Activated CD4-positive, alpha-beta T cell treated with anti-CD3 and anti-CD28 coated beads, Interleukin-2, amount 50 U/mL, for 4 hours (primary cell): Measurements from ENCODE around the gene GRID2IP.
A peak's percentile ranks its signal among the peaks of the same experiment; 100 is the strongest.

ENCODE experiments used
- DNase-seq, 2 experiments: peaks; one replicate each; pipeline ENCODE4 v3.0.0-alpha.2; 2020

The GRID2IP gene

DNA sequence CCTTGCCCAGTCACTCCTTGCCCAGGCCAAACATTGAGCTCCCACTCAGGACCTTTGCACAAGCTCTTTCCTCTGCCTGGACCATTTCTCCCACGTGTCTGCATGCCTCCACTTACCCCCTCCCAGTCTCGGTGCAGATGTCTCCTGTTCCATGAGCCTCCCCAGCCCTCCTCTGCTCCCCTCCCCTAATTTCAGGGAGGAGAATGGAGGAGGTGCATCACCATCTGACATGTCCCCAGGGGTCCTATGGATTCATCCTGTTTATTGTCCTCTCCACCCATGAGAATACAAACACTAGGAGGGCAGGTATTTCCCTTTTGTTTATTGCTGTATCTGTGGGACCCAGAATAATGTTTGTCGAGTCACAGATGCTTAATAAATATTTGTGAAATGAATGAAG, 8.6 kb upstream of the GRID2IP start:
- DNase-seq = no peak

DNA sequence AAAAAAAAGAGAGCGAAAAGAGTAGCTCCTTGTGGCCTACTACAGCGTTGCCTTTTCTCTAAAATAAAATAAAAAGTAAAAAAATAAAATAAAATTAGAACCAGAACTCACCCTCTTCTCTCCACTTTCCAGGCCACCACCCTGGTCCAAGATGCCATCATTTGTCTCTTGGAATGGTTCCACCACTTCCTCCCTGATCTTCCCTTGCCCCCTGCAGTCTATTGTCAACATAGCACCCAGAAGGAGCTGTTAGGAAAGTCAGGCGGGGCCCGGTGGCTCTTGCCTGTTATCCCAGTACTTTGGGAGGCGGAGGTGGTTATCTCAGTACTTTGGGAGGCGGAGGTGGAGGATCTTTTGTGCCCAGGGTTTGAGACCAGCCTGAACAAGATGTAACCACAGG, 7.6 kb upstream of the GRID2IP start:
- DNase-seq = no peak

DNA sequence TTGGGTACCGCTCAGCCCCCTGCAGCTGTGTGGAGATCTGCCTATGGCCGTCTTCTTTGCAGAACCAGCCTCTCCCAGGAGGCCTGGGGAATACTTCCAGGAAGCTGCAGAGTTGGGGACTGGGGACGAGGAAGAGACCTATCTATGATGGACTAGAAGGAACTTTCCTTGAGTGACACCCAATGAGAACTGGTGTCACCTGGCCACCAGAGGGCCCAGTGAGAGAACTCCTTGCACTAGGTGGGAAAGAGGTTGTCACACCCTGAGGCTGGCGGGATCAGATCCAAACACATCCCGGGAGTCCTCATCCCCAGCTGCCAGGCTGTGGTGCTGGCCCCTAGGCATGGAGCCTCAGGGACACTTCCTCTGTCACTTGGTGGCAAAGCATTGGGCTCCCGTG, 4.9 kb upstream of the GRID2IP start:
- no peak for DNase-seq

DNA sequence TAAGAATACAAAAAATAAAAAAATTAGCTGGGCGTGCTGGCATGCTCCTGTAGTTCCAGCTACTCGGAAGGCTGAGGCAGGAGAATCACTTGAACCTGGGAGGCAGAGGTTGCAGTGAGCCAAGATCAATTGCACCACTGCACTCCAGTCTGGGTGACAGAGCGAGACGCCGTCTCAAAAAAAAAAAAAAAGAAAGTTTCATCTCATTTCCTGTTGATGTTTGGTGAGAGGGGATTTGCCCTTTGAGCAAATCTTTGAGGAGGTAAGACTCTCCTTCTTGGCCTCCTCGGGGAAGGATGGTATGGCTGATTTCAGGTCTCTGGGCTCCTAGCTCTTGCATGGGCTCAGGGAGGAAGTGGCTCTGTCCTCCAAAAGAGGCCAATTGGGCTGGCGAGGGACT, 3.6 kb upstream of the GRID2IP start:
- no peak for DNase-seq

DNA sequence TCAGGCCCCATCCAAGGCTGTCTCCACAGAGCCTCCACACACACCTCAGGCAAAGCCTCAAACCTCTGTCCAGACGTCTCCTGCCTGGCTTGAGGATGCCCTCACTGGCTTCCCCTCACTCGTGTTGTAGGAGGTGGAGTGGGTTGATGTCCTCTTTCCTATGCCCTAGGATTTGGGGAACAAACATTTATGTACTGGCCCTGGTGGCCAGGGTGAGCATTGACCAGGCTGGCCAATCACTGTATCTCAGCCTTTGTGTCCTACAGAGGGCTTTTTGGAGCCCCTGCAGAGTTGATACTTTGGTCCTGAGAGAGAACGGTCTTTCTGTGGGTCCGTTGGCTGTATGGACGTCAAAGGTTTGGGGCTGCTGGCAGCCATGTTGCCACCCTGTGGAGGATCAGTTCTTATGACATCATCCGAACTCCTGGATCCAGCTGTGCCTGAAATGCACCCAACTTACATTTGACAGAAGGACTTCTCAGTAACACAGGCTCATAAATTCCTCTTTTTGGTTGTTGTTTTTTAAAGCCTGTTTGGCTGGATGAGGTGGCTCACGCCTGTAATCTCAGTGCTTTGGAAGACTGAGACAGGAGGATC, 2.3 kb upstream of the GRID2IP start:
- DNase-seq = no peak

DNA sequence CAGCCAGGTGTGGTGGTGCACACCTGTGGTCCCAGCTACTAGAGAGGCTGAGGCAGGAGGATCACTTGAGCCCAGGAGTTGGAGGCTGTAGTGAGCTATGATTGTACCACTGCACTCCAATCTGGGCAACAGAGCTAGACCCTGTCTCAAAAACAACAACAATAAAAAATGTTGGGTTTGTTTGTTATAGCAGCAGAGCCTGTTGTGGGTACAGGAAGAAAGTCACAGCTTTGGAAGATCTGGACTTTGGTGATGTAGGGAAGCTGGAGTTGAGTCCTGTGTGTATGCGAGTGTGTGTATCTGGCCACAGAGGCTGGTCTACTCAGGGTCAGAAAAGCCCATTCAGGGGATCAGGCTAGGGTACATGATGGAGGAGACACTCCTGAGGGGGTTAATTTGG, 3.9 kb downstream of the GRID2IP start:
- no peak for DNase-seq

DNA sequence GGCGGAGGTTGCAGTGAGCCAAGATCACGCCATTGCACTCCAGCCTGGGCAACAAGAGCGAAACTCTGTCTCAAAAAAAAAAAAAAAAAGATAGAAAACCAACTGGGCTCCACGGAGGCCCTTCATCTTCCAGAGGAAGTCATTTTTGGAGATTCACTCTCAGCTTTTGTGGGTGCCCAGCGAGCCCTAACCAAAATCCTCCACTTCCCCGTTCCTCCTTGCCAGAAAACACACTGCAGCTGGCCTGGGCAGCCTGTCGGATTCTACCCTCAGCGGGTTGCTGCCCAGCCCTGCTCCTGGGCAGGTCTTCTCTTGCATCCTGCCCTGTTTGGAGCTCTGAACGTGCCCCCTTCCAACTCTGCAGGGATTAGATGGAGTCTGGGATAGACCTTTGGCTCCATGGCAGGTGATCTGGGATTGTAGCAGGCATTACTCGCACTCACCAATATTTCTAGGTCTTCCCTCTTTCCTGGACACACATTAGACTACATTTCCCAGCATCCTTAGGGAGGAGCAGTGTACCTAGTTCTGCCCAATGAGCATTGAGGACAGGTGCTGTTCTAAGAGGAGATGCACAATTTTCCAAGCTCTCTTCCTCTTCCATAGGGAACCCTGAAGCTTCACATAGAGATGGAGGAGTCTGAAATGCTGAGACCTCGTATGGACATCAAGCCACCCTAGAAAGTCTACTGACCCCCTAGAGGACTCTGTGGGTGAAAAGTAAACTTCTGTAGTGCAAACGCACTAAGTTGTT, 4.6 kb downstream of the GRID2IP start:
- no peak for DNase-seq

DNA sequence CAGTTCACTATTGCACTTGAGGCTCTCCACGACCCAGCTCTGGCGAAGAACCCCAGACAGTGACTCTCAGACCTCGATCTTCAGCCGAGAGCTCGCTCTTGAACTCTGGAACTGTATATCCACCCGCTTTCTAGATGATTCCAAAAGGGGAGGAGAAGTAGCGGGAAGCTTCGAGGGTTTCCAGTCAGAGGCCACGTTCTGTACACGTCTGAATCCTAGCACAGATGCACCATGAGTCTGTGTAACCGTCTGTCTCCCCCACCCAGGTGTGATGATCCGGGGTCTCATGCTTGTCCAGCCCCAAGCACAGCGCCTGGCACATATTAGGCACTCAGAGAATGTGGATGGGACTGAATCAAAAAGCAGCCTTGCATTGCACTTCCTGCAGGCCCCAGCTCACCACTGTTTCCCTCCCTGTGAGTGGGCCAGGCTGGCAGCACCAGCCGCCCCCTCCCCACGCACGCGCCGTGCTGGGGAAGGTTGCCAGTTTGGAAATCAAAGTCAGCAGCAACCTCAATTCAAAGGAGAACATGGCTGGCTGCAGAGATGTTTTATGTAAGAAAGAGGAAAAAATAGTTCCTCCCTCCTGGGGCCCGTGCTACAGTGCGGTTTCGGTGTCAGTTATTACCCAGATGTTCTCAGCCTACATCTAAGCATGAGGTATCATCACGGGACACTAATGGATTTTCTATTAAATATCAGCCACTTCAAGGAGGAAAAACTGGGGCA, 5.7 kb downstream of the GRID2IP start:
- no peak for DNase-seq

DNA sequence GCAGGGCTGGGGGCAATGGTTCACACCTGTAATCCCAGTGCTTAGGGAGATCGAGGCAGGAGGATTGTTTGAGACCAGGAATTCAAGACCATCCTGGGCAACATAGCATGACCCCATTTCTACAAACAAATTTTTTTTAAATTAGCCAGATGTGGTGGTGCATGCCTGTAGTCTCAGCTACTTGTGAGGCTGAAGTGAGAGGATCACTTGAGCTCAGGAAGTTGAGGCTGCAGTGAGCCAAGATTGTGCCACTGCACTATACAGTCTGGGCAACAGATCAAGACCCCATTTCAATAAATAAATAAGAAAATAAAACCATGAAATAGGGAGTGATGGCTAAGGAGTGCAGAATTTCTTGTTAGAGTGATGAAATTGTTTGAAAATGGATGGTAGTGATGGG, 8.9 kb downstream of the GRID2IP start:
- DNase-seq = no peak

DNA sequence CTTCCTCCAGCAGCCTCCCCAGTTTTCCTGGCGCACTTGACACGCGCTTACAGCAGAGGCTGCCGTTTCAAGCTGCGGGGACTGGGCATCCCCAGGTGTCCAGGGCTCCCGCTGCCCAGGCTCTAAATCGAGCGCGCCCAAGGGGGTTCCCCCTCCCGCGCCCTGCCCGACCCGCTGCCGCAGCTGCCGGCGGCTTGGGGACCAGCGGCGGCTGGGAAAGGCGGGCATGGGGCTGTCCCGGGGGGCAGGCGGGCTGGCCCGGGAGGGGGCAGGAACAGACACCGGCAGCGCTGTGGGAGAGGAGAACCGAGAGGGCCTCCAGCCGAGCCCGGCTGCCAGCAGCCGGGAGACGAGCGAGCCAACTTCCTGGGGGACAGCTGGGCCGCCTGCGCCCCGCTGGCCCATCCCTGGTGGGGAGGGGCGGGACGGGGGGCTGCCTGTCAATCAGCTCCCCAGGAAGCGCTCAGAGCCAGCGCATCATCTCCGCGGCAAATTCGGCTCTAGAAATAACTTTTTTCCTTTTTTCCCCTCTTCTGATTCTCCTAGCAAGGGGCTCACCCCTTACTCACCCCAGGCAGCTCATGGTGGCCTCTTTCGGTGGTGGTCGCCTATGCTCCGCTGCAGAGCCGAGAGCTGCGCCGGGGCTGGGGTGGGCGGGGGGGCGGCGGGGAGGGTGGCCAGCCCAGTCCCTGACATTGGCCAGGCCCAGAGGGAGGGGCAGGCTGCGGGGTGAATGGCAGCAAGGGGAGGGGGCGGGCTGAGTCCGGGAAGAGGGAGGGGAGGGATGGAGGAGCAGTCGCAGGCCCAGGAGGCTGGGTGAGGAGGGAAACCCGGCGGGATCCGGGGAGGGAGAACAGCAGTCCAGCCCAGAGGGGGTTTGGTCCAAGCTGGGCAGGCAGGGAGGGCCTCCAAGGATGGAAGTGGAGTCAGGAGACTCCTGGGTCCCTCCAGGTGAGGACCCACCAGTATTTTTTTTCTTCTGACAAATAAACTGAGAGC, 14.7 kb downstream of the GRID2IP start:
- DNase-seq = no peak

DNA sequence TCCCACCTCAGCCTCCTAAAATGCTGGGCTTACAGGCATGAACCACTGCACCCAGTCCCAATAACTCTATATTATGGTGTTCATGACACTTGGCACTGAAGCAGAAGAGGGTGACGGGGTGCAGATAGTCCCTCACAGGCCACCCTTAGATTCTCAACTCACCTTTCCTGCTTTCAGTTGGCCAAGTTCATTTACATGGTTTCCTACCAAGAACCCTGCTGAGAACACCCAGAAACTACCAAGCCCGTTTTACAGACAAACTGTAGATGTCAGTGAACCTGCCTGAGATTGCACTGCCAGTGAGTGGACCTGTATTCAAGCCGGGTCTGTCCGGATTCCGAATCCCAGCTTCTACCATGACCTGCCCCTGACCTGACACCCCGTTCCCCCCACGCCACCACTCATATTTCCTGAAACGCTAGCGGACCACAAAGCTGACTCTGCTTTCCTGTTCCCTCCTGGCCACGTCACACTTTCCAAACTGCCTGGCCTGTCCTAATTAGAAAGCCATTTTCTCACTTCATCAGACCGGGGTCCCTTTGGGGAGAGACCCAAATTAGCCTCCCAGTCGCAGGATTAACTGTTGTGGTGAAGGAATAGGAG, 17.3 kb downstream of the GRID2IP start:
- DNase-seq = no peak

DNA sequence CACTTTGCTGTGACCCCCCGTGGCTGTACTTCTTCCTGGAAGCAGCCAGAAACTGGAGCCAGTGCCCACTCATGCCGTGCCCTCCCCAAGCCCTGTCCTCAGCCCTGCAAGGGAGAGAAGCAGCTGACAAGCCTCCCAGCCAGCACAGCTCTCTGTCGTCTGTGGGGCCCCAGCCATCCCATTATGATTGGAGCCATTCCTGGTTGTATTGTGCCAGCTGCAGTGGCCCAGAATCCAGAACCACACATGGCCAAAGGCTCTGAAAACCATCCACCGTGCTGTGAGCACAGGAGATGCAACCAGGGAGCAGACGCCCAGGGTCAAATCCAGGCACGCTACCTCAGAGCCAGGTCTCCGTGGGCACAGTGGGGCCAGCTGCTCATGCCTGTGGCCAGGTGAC, 18.7 kb downstream of the GRID2IP start:
- no peak for DNase-seq

DNA sequence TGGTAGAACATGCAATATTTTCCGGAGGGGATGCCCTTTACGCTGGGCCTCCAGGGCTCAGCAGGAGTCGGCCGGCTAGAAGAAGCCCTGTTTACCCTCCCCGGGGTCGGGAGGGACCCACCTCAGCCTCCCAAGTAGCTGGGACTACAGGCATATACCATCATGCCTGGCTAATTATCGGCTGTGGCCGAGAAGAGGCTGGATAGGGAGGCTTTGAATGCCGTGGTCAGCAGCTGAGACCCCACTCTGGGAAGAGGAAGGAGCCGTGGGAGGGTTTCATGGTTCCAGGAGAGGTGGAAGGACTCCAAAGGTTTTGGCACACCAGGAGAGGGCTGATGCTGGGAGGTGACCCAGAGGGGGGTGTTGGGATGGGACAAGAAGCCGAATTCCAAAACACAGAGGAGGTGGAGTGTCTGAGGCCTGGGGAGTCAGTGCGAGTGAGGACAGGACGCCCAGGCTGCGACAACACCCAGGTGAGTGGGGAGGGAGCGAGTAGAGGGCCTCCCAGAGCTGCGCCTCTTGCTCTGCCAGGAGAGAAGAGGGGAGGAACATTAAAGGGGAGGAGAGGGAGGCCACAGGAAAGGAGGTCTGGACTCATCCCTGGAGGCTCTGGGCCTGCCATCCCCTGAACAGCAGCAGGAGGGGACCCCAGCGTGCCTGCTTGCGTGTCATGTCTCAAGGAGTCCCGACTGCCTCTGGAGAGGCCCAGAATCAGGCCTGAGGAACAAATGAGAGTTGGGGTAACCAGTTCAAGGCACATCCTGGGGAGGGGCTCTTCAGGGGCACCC, 19.6 kb downstream of the GRID2IP start:
- DNase-seq = no peak

DNA sequence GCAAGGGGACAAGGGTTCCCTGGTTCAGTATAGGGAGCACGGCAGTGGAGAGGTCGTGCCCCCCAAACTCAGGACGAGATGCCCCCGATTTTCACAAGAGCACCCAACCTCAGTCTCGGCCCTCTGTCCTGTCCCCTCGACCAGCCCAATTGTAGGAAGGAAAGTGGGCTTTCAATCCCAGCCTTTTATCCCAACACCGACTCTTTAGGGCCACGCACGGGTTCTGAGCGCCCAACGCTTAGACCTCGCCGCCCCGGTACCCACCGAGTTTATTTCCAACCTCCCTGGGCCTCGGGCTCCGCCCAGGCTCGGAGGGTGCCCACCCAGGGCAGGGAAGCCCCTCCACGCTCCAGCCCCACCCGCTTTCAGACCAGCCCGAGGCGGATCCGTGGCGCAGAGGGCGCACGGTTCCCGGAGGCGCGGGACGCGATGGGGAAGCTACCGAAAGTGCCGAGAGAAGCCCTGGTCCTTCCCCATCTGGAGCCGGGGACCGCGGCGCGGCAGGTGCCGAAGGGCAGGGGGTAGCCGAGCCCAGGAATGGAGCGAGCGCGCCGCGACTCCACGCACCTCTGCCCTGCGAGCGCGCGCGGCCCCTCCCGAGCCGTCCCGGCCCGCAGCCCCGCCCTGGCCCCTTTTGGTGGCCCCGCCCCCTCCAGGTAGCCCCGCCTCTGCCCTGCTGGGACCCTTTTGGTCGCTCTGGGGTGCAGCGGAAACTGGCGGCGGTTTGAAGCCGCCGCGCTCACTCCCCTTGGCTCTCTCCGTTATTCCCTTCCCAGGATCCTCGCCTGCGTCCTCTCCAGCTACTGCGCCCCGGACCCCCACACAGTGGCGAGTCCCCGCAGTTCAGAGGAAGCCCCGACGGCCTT, 20.4 kb downstream of the GRID2IP start:
- DNase-seq = peak; percentile 35 to 38

DNA sequence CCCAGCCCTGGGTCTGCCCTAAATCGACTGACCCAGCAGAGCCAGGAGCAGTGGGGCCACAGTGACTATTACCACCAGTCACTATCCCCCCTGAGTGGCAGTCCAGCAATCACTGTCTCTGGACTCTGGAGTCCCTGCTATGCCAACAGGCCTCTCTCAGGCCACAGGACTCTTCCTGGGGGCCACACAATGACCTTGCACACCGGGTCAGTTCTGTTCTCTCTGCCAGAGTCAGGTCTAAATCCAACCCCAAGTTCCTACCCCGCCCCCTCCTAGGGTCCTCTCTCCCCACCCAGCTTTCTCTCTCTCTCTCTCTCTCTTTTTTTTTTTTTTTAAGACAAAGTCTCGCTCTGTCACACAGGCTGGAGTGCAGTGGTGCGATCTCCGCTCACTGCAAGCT, 21.6 kb downstream of the GRID2IP start:
- DNase-seq = no peak

DNA sequence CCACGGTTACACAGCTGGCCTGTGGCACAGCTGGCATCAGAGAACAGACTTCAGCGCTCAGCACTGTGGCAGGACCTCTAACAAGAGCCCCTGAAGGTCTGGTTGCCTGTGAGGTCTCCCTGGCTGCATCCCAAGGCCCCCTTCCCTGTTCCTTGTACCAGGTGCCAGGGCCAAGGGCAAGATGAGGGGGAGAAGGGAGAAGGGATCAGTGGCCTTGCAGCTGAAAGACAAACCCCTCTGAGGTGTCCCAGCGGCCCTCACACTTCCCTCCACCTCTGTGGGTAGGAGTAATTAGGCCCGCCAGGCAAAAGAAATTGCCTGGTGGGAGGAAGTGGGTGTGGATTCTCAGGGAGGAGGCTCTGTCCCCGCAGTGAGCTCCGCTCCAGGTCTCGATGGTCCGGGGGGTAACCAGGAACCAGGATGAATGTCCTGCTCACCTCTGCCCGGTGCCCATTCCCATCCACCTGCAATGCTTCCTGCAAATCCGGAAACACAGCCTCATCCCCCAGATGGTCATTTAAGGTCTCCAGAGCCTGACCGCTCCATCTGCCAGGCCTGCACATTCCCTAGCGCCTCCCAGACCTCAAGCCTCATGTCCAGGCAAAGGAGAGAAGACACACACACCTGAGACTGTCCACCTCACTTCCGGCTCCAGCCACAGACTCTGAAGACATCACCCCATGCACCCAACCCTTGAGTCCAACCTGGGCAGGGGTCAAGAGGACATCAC, 22.7 kb downstream of the GRID2IP start:
- no peak for DNase-seq

DNA sequence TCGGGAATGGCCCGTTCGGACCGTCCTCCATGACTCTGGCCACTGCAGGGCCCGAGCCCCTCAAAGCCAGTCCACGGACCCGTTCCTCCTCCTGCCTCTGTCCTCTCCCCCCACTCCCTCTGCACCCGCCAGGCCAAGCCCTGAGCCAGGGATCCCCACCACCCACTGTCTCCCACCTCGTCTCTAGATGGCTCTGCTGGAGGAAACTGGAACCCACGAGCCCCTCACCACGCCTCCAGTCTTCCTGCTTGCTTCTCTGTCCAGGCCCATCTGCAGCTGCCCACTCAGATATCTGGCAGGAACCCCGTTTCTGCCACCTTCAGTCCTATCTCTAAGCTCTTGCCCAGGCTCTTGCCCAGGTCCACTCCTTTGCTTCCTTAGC, 24.3 kb downstream of the GRID2IP start:
- DNase-seq = no peak

DNA sequence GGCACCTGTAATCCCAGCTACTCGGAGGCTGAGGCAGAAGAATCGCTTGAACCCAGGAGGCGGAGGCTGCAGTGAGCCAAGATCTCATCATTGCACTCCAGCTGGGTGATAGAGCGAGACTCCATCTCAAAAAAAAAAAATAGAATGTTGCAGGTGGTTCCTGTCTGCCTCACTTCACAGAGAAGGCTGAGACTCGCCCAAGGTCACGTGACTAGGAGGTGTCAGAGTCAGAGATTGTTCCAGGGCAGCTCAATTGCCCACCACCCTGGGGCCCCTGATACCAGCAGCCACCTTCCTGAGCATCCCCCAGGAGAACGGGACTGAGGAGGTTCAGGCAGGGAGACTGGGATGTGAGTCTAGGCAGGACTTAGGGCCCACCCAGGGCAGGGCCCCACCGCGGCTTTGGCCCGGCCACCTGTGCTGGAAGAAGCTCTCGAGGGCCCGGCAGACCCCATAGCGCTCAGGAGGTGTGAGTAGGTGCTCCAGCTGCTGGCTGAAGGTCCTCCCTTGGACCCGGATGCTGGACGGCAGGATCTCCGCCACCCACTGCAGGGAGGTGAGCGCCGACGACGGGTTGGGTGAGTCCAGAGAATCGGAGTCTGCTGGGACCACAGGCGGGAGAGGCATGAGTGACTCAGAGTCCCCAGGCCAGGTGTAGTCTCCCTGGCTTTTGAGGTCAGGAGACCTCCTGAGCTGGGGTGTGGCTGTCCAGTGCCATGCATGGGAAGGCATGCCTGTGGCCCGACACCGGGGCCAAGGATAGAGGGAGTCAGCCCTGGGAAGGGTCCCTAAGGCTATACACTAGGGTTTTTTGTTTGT, 30.9 kb downstream of the GRID2IP start:
- DNase-seq = no peak

DNA sequence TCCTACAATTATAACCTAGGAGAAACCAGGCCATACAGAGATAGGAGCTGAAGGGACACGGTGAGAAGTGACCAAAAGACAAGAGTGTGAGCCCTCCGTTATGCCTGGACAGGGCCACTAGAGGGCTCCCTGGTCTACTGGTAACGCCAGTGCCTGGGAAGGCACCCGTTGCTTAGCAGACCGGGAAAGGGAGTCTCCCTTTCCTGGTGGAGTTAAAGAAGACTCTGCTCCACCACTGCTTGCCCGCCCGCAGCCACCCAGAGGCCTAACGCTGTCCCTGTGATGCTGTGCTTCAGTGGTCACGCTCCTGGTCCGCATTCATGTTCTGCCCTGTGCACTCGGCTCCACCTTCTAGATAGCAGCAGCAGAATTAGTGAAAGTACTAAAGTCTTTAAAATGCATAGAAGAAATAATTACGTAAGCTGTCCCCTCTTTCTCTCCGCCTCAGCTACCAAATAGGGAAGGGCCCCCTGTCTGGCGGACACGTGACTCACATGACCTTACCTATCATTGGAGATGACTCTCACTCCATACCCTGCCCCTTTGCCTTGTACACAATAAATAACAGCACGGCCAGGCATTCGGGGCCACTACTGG, 34.8 kb downstream of the GRID2IP start:
- DNase-seq = peak; percentile 53 to 54
